ENCODE measurements around the gene PDE4D. TPM values are rescaled to one million over a fixed set of nuclear protein-coding genes. Genes with fewer than 3 reads are reported as not detected.

The PDE4D gene
- total RNA-seq, 4 donors from 2014 or later, result 35.0 to 121 (median 63.4) TPM

DNA sequence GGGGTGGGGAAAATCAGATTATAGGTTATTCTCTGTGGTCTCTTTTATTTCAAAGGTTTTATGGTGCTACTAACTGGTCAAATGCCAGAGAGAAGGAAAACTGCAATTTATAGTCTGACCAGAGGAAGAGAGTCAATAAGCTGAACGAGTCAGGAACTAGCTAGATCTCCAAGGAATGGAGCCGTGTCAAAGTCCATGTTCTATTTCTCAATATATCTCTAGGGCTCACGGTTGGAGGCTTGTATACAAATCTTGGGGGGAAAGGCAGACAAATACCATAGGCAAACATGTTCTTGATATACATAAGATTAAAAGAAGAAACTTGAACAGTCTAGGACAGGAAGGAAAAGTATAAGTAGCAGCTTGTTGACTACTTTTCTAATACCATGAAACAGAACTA is 627.1 kb downstream of the PDE4D start:
- H3K4me1 ChIP-seq, result peaks cover 0 to 78% (median 10%) of the 10 kb centered on the region in 3 donors
- 63 to 64% methylated on average over 3 of the region's 3 CpGs for WGBS, 2 donors (ENCODE audit: low coverage in 1 of 2)

DNA sequence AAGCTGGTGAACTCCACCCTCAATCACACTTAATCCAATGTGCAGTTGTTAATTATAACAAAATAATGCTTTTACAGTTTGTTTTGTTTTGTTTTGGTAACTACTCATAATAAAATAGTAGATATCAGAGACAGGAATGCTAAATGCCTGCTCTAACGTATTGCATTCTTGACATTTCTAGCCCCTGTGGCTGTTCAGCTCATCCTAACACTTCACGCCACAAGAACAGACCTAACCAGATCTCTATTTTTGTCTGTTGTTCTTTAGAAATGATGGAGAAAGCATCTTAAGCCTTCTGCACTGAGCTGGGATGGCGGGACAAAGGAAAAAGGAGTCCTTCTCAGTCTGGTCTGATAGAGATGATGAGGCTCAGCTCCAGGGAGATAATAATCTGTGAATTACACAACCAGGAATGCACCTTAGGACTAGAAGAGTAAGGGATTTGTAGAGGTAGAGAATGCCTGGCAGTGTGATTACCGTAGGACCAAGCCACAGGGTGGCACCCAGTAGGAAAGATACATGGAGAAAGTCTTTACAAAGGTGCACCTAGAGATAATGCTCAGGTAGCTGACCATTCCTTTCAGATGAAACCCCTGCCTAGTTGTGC is 628.8 kb downstream of the PDE4D start:
- no peaks in the 10 kb centered on the region for H3K9me3 ChIP-seq
- ATAC-seq, result no peak
- H3K27ac ChIP-seq, result peak overlapping the region; percentile 59 to 78 (median 74)
- 21 to 56% methylated on average over 3 of the region's 4 CpGs for WGBS, 2 donors (ENCODE audit: low coverage in 1 of 2)
- H3K36me3 ChIP-seq, result no peaks in the 10 kb centered on the region
- no peak overlapping the region for H3K4me3 ChIP-seq
- TF ChIP-seq POLR2AphosphoS5 (IDR thresholded peaks at IDR 0.05) (no peak), EP300 (IDR thresholded peaks at IDR 0.05) (no peak), POLR2A (IDR thresholded peaks at IDR 0.05) (no peak)
- TF ChIP-seq, protein P1, sequence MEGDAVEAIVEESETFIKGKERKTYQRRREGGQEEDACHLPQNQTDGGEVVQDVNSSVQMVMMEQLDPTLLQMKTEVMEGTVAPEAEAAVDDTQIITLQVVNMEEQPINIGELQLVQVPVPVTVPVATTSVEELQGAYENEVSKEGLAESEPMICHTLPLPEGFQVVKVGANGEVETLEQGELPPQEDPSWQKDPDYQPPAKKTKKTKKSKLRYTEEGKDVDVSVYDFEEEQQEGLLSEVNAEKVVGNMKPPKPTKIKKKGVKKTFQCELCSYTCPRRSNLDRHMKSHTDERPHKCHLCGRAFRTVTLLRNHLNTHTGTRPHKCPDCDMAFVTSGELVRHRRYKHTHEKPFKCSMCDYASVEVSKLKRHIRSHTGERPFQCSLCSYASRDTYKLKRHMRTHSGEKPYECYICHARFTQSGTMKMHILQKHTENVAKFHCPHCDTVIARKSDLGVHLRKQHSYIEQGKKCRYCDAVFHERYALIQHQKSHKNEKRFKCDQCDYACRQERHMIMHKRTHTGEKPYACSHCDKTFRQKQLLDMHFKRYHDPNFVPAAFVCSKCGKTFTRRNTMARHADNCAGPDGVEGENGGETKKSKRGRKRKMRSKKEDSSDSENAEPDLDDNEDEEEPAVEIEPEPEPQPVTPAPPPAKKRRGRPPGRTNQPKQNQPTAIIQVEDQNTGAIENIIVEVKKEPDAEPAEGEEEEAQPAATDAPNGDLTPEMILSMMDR (IDR thresholded peaks at IDR 0.05), result no peak
- H3K4me1 ChIP-seq, result peaks cover 0 to 76% (median 7%) of the 10 kb centered on the region in 3 donors
- no peaks in the 10 kb centered on the region for H3K27me3 ChIP-seq

More for the DNA sequence above, 627.1 kb downstream of the PDE4D start:
- no peak overlapping the region for H3K4me3 ChIP-seq
- H3K36me3 ChIP-seq, result no peaks in the 10 kb centered on the region
- TF ChIP-seq, protein P1 (IDR thresholded peaks at IDR 0.05), result no peak
- TF ChIP-seq POLR2A (IDR thresholded peaks at IDR 0.05) (no peak), POLR2AphosphoS5 (IDR thresholded peaks at IDR 0.05) (no peak), EP300 (IDR thresholded peaks at IDR 0.05) (no peak)
- H3K9me3 ChIP-seq, result no peaks in the 10 kb centered on the region
- H3K27ac ChIP-seq, result peak overlapping the region in 3 of 4 donors; percentile 72 to 78 (median 77)
- H3K27me3 ChIP-seq, result no peaks in the 10 kb centered on the region
- ATAC-seq, result no peak

DNA sequence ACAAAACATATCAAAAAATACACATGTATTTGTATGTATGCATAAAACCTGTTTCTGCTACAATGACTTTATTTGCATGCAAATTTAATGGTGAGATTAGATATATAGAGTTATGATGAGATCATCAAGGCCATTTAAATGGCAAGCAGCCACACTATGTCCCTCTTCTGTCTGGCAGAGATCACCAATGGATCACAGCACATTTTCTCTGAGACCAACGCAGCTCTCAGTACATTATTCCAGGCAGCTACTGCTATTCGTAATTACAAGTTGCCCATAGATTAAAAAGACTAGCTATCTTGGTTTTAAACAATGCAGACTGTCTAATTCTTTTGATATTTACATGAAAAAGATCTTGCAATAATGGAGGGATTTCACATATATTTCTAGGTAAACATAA is 629.5 kb downstream of the PDE4D start:
- no peak for ATAC-seq
- Histone ChIP-seq H3K27me3 (no peaks in the 10 kb centered on the region), H3K27ac (peak overlapping the region; percentile 59 to 78 (median 74)), H3K9me3 (no peaks in the 10 kb centered on the region), H3K4me1 (peaks cover 0 to 82% (median 7%) of the 10 kb centered on the region in 3 donors), H3K36me3 (no peaks in the 10 kb centered on the region), H3K4me3 (no peak overlapping the region)
- 31 to 71% methylated on average over 2 of the region's 2 CpGs for WGBS, 2 donors (ENCODE audit: low coverage in 1 of 2)
- TF ChIP-seq POLR2A (IDR thresholded peaks at IDR 0.05) (no peak), POLR2AphosphoS5 (IDR thresholded peaks at IDR 0.05) (no peak), EP300 (IDR thresholded peaks at IDR 0.05) (no peak)
- TF ChIP-seq, protein P1 (IDR thresholded peaks at IDR 0.05), result no peak

DNA sequence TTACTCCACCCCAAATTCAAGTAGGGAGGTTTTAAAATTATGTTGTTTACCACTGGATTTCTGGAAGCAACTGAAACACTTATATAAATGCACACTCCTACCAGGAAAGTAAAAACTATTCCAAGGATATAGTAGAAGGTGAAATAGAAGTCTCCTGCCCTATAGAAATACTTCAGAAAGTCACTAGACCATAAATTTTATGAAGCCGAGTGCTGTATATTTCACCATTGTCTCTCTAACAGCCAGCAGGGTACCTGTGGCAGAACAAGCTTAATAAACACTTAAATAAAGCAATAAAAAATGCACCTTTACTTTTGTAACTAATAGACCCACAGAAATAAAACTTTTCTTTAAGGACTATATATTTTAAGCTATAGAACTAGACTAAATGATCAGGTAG is 631.6 kb downstream of the PDE4D start:
- H3K27ac ChIP-seq, result peak overlapping the region; percentile 67 to 77 (median 70)
- H3K4me1 ChIP-seq, result peaks cover 0 to 85% (median 4%) of the 10 kb centered on the region in 3 donors
- no peak for ATAC-seq

More for the DNA sequence above, 631.6 kb downstream of the PDE4D start:
- Histone ChIP-seq H3K4me3 (no peak overlapping the region), H3K27me3 (no peaks in the 10 kb centered on the region), H3K9me3 (no peaks in the 10 kb centered on the region), H3K36me3 (no peaks in the 10 kb centered on the region)
- TF ChIP-seq EP300 (IDR thresholded peaks at IDR 0.05) (no peak), POLR2A (IDR thresholded peaks at IDR 0.05) (no peak), POLR2AphosphoS5 (IDR thresholded peaks at IDR 0.05) (no peak)
- TF ChIP-seq, protein P1 (IDR thresholded peaks at IDR 0.05), result no peak
- WGBS, 2 donors (ENCODE audit: low coverage in 1 of 2), result 46 to 81% methylated on average over 1 of the region's 1 CpG
